PC-9 (cell line): ENCODE measurements around the gene PRAF2. TPM values are rescaled to one million over a fixed set of nuclear protein-coding genes. Genes with fewer than 3 reads are reported as not detected.

ENCODE experiments used
- BruUV-seq: library from RNA; stranded (reverse); fragments of 400-500 nt; replicated peaks from 2 replicates; lab custom pipeline; 2021; lab: Mats Ljungman, UMichigan
- CTCF ChIA-PET: fragments of 300-600 bp; sonication (Branson Sonifier 250); formaldehyde crosslinking; loops from one replicate; lab custom pipeline; 2022; ENCODE audit warnings: antibody characterized with exemption; lab: Charles Lee
- POLR2A ChIA-PET: fragments of 300-600 bp; sonication (Branson Sonifier 250); formaldehyde crosslinking; loops from one replicate; lab custom pipeline; 2022; ENCODE audit warnings: antibody characterized with exemption; ENCODE audit not compliant: unreplicated experiment; lab: Charles Lee
- DNase-seq, 2 experiments: peaks; one replicate each; pipeline versions ENCODE4 v3.0.0 to v3.0.0-alpha.2; 2015 to 2022; ENCODE audit warnings: mixed read lengths in 1 of 2
- H2AFZ ChIP-seq: fragments of 200-600 bp; sonication (generic); 2 replicates; pipeline ENCODE4 v1.8.1; 2017; ENCODE audit warnings: antibody characterized with exemption
- H3F3A ChIP-seq: fragments of 200-600 bp; sonication (generic); 2 replicates; pipeline ENCODE4 v1.8.1; 2017; ENCODE audit warnings: antibody characterized with exemption, mild to moderate bottlenecking, low read depth; ENCODE audit not compliant: insufficient read depth
- H3K27ac ChIP-seq: fragments of 200-600 bp; sonication (generic); 2 replicates; pipeline ENCODE4 v1.6.1; 2016; ENCODE audit warnings: mixed run types
- H3K27me3 ChIP-seq: fragments of 200-600 bp; sonication (generic); 2 replicates; pipeline ENCODE4 v1.6.1; 2016; ENCODE audit warnings: low read depth, mixed run types; ENCODE audit not compliant: insufficient read depth
- H3K36me3 ChIP-seq: fragments of 200-600 bp; sonication (generic); 2 replicates; pipeline ENCODE4 v1.6.1; 2016; ENCODE audit warnings: low read depth, mixed run types
- H3K4me1 ChIP-seq: fragments of 200-600 bp; sonication (generic); replicated peaks from 2 replicates; pipeline ENCODE4 v1.6.1; 2016; ENCODE audit warnings: mixed run types; ENCODE audit not compliant: insufficient read depth
- H3K4me2 ChIP-seq: fragments of 200-600 bp; sonication (generic); 2 replicates; pipeline ENCODE4 v1.6.1; 2017; ENCODE audit warnings: mixed run types
- H3K4me3 ChIP-seq: fragments of 200-600 bp; sonication (generic); 2 replicates; pipeline ENCODE4 v1.6.1; 2016; ENCODE audit warnings: mixed run types
- H3K79me2 ChIP-seq: fragments of 200-600 bp; sonication (generic); 2 replicates; pipeline ENCODE4 v1.6.1; 2017; ENCODE audit warnings: low read depth, mixed run types
- H3K9me2 ChIP-seq: fragments of 200-600 bp; sonication (generic); 2 replicates; pipeline ENCODE4 v1.8.1; 2017; ENCODE audit warnings: mild to moderate bottlenecking; ENCODE audit not compliant: insufficient read depth
- H3K9me3 ChIP-seq: fragments of 200-600 bp; sonication (generic); 2 replicates; pipeline ENCODE4 v1.8.1; 2016; ENCODE audit warnings: low read depth; ENCODE audit not compliant: insufficient read depth
- H4K20me1 ChIP-seq: fragments of 200-600 bp; sonication (generic); 2 replicates; pipeline ENCODE4 v1.8.1; 2017; ENCODE audit not compliant: insufficient read depth
- EZH2 ChIP-seq: fragments of 200-600 bp; sonication (generic); IDR thresholded peaks from 2 replicates; pipeline ENCODE4 v1.8.0; 2017; ENCODE audit warnings: antibody characterized with exemption, low read depth
- intact Hi-C: fragments of 100-400 bp; cut with micrococcal nuclease; formaldehyde crosslinking; loops from one replicate; pipeline ENCODE4 v1.10.0; 2022; ENCODE audit not compliant: unreplicated experiment
- total RNA-seq: library from RNA; stranded (reverse); gene quantifications from 2 replicates; pipeline ENCODE4 v1.2.3, GENCODE V29; 2021
- TF ChIP-seq, protein P1 (sequence below): fragments of 200-600 bp; sonication (generic); conservative IDR thresholded peaks from 2 replicates; pipeline ENCODE4 v1.6.1; 2017; ENCODE audit warnings: mixed run types, antibody characterized with exemption, mild to moderate bottlenecking, moderate library complexity

Gene PRAF2
- total RNA-seq, 1 experiment from 2014 or later, result 12.8 TPM

DNA sequence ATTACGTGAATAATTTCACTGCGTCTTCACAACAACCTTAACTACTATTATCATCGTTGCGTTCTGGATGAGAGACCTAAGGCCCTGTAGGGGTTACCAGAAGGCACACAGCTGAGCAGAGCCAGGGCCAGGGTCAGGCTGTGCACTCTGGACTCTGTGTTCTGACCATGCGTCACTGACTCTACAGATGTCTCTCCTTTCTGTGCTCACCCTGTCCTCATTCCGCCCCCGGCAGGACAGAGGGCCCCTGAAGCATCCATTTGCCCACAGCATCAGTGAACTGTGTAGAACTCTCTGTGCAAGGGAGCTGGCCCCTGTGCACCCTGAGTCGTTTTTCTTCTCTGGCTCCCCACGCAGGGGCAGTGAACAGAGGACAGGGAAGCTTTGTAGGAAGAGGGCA lies 28.4 kb upstream of the PRAF2 start:
- no peaks in the 10 kb centered on the region for H3K9me3 ChIP-seq
- peaks cover 4% of the 10 kb centered on the region; the same call in 1 of the 2 replicates for H3F3A ChIP-seq
- intact Hi-C loops, result loop anchor here (5.0 kb wide), 1 partner anchor 60 kb away; the partner anchor contains the start of gene TFE3
- no TSS peak for BruUV-seq
- H3K4me1 ChIP-seq, result no peaks in the 10 kb centered on the region
- DNase-seq, result no peak
- ChIA-PET POLR2A (no interaction called here), CTCF (no interaction called here)
- no peak overlapping the region for H3K27ac ChIP-seq
- no peak overlapping the region for H2AFZ ChIP-seq
- H3K79me2 ChIP-seq, result no peaks in the 10 kb centered on the region
- TF ChIP-seq EZH2, result no peak
- TF ChIP-seq, protein P1, sequence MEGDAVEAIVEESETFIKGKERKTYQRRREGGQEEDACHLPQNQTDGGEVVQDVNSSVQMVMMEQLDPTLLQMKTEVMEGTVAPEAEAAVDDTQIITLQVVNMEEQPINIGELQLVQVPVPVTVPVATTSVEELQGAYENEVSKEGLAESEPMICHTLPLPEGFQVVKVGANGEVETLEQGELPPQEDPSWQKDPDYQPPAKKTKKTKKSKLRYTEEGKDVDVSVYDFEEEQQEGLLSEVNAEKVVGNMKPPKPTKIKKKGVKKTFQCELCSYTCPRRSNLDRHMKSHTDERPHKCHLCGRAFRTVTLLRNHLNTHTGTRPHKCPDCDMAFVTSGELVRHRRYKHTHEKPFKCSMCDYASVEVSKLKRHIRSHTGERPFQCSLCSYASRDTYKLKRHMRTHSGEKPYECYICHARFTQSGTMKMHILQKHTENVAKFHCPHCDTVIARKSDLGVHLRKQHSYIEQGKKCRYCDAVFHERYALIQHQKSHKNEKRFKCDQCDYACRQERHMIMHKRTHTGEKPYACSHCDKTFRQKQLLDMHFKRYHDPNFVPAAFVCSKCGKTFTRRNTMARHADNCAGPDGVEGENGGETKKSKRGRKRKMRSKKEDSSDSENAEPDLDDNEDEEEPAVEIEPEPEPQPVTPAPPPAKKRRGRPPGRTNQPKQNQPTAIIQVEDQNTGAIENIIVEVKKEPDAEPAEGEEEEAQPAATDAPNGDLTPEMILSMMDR, result no peak
- no peak overlapping the region for H3K4me2 ChIP-seq
- H3K9me2 ChIP-seq, result no peaks in the 10 kb centered on the region
- no peaks in the 10 kb centered on the region for H4K20me1 ChIP-seq
- no peak overlapping the region for H3K4me3 ChIP-seq
- H3K27me3 ChIP-seq, result no peaks in the 10 kb centered on the region
- no peaks in the 10 kb centered on the region for H3K36me3 ChIP-seq

DNA sequence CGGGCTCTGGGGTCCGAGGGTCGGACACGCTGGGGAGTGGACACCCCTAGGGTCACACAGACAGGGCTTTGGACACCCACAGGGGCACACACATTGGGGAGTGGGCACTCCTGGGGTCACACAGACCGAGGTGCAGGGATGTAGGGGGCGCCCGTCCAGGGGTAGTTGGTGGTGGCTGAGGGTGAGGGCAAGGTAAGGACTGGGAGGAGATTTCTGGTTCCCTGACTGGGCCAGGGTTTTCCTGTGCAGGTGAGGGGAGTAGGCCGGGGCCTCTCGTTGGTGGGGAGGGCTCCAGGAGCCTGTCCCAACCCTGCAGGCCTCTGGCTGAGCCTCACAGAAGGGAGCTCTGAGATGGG lies 27.8 kb upstream of the PRAF2 start:
- ChIA-PET POLR2A (interaction anchor here (0.6 kb wide), 1 partner anchor 58 kb away, joined by 3 read pairs; no protein-coding TSS in a partner anchor), CTCF (no interaction called here)
- Histone ChIP-seq H2AFZ (no peak overlapping the region), H3K27ac (no peak overlapping the region), H3K36me3 (no peaks in the 10 kb centered on the region), H3K9me2 (no peaks in the 10 kb centered on the region), H3K4me1 (no peaks in the 10 kb centered on the region), H3K27me3 (no peaks in the 10 kb centered on the region), H3K79me2 (no peaks in the 10 kb centered on the region), H3K4me3 (peak overlapping the region; percentile 56; the same call in 1 of the 2 replicates), H3F3A (peaks cover 4% of the 10 kb centered on the region; the same call in 1 of the 2 replicates), H4K20me1 (no peaks in the 10 kb centered on the region), H3K4me2 (peak overlapping the region; percentile 65), H3K9me3 (no peaks in the 10 kb centered on the region)
- intact Hi-C loops, result loop anchor here (2.0 to 5.0 kb wide), 2 partner anchors 29 to 59 kb away; partner anchors contain the start of gene TFE3
- no peak for DNase-seq
- no TSS peak for BruUV-seq
- no peak for TF ChIP-seq EZH2
- TF ChIP-seq, protein P1, result no peak

DNA sequence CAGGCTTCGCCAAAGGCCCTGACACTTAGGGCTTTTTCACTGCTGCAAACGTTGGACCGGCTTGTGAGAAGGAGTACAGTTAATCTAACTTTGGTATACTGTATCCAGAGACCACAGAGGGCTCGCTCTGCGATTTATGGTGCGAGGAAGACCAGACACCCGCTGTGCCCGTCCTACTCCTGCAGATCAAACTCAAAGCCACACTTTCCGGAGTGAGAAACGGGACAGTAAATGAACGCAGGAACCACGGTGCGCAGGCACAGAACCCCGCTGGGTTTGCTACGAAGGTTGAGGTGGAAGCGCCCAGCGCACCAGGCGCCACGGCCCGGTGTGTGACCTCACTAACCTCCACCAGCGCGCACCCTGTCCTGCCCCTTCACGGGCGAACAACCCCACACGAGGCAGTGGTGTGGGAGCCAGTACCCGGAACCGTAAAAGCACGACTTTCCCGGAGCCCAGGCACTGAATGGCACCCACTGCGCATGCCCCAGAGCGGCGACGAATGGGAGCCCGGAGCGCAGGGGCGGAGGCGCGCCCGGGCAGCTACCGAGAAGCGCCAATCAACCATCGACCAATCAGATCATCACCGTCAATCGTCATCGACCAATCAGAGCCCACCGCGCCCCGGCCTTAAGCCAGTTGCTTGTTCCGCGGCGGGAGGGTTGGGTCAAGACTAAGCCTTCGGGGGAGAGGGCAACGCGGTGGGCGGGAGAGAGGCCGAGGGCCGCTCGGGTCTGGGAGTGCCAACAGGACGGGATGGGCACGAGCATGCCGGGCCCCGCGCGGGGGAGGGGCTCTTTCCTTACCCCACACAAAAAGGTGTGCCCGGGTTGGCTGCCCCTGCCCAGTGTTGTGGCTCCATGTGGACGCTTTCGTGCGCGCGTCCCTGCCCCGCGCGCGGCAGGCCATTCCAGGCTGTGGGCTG lies 27.2 kb upstream of the PRAF2 start:
- Histone ChIP-seq H3K9me3 (no peaks in the 10 kb centered on the region), H3K4me3 (peak overlapping the region; percentile 56; the same call in 1 of the 2 replicates), H3F3A (peaks cover 4% of the 10 kb centered on the region; the same call in 1 of the 2 replicates), H3K27ac (peak overlapping the region; percentile 46), H3K36me3 (no peaks in the 10 kb centered on the region), H2AFZ (peak overlapping the region; percentile 69; the same call in 1 of the 2 replicates), H3K4me1 (no peaks in the 10 kb centered on the region), H3K4me2 (peak overlapping the region; percentile 74), H4K20me1 (no peaks in the 10 kb centered on the region), H3K9me2 (no peaks in the 10 kb centered on the region), H3K27me3 (no peaks in the 10 kb centered on the region), H3K79me2 (no peaks in the 10 kb centered on the region)
- CTCF ChIA-PET, result no interaction called here
- intact Hi-C loops, result loop anchor here (2.0 to 5.0 kb wide), 2 partner anchors 28 to 59 kb away; partner anchors contain the start of gene TFE3
- POLR2A ChIA-PET, result interaction anchor here (0.6 kb wide), 1 partner anchor 57 kb away, joined by 3 read pairs; no protein-coding TSS in a partner anchor
- DNase-seq, result peak; percentile 75 to 84
- TF ChIP-seq, protein P1, result no peak
- no peak for TF ChIP-seq EZH2
- TSS peak; percentile 71 for BruUV-seq
